ENCODE measurements around the gene FCN1. TPM values are rescaled to one million over a fixed set of nuclear protein-coding genes. Genes with fewer than 3 reads are reported as not detected.

The FCN1 gene
- total RNA-seq, 2 experiments from 2014 or later, result not detected

GRCh38 chr9:134939080-134939733 is 21.5 kb upstream of the FCN1 start:
- H3K4me3 Mint-ChIP-seq, result no peak overlapping the region
- H3K27ac Mint-ChIP-seq, result no peak overlapping the region
- DNase-seq, result no peak
- ChIA-PET POLR2A (no interaction called here), CTCF (no interaction called here)
- no peaks in the 10 kb centered on the region for H3K9me3 Mint-ChIP-seq
- H3K27me3 Mint-ChIP-seq, result peaks cover 4% of the 10 kb centered on the region
- H3K36me3 Mint-ChIP-seq, result no peaks in the 10 kb centered on the region
- intact Hi-C loops (cut with micrococcal nuclease), result no loop called here
- no peaks in the 10 kb centered on the region for H3K4me1 Mint-ChIP-seq (ENCODE audit: low read depth)

- Mint-ChIP-seq H3K27me3 (peaks cover 4% of the 10 kb centered on the region), H3K36me3 (no peaks in the 10 kb centered on the region), H3K27ac (no peak overlapping the region), H3K4me1 (ENCODE audit: low read depth) (no peaks in the 10 kb centered on the region), H3K9me3 (no peaks in the 10 kb centered on the region), H3K4me3 (no peak overlapping the region)
- DNase-seq, result no peak
- ChIA-PET CTCF (no interaction called here), POLR2A (no interaction called here)
- intact Hi-C loops (cut with micrococcal nuclease), result no loop called here
These were observed 20.8 kb upstream of the FCN1 start for GRCh38 chr9:134938346-134939079.

- no peak overlapping the region for H3K27ac Mint-ChIP-seq
- no peaks in the 10 kb centered on the region for H3K36me3 Mint-ChIP-seq
- no peak overlapping the region for H3K4me3 Mint-ChIP-seq
- no peak for DNase-seq
- POLR2A ChIA-PET, result no interaction called here
- no peaks in the 10 kb centered on the region for H3K4me1 Mint-ChIP-seq (ENCODE audit: low read depth)
- H3K9me3 Mint-ChIP-seq, result no peaks in the 10 kb centered on the region
- peaks cover 2% of the 10 kb centered on the region for H3K27me3 Mint-ChIP-seq
- CTCF ChIA-PET, result no interaction called here
- intact Hi-C loops (cut with micrococcal nuclease), result no loop called here
These were observed 20.0 kb upstream of the FCN1 start for GRCh38 chr9:134937566-134938345.

- H3K4me3 Mint-ChIP-seq, result no peak overlapping the region
- H3K27ac Mint-ChIP-seq, result no peak overlapping the region
- POLR2A ChIA-PET, result no interaction called here
- no peaks in the 10 kb centered on the region for H3K9me3 Mint-ChIP-seq
- DNase-seq, result no peak
- H3K4me1 Mint-ChIP-seq (ENCODE audit: low read depth), result no peaks in the 10 kb centered on the region
- H3K27me3 Mint-ChIP-seq, result peaks cover 2% of the 10 kb centered on the region
- H3K36me3 Mint-ChIP-seq, result no peaks in the 10 kb centered on the region
- CTCF ChIA-PET, result no interaction called here
- intact Hi-C loops (cut with micrococcal nuclease), result no loop called here
These were observed 19.4 kb upstream of the FCN1 start for GRCh38 chr9:134937164-134937555.

- no peak for DNase-seq
- ChIA-PET CTCF (no interaction called here), POLR2A (no interaction called here)
- Mint-ChIP-seq H3K4me1 (ENCODE audit: low read depth) (no peaks in the 10 kb centered on the region), H3K9me3 (no peaks in the 10 kb centered on the region), H3K27ac (no peak overlapping the region), H3K27me3 (peaks cover 2% of the 10 kb centered on the region), H3K36me3 (no peaks in the 10 kb centered on the region), H3K4me3 (no peak overlapping the region)
- intact Hi-C loops (cut with micrococcal nuclease), result no loop called here
These were observed 18.8 kb upstream of the FCN1 start for GRCh38 chr9:134936346-134937163.

- CTCF ChIA-PET, result no interaction called here
- POLR2A ChIA-PET, result no interaction called here
- no peak for DNase-seq
These were observed 18.1 kb upstream of the FCN1 start for GRCh38 chr9:134935701-134936345.

GRCh38 chr9:134935056-134935640 is 17.4 kb upstream of the FCN1 start:
- H3K4me1 Mint-ChIP-seq (ENCODE audit: low read depth), result no peaks in the 10 kb centered on the region
- DNase-seq, result no peak
- ChIA-PET POLR2A (no interaction called here), CTCF (no interaction called here)
- intact Hi-C loops (cut with micrococcal nuclease), result no loop called here
- H3K36me3 Mint-ChIP-seq, result no peaks in the 10 kb centered on the region
- no peaks in the 10 kb centered on the region for H3K9me3 Mint-ChIP-seq
- no peak overlapping the region for H3K4me3 Mint-ChIP-seq
- no peak overlapping the region for H3K27ac Mint-ChIP-seq
- peaks cover 6% of the 10 kb centered on the region for H3K27me3 Mint-ChIP-seq

More at GRCh38 chr9:134935701-134936345, 18.1 kb upstream of the FCN1 start:
- Mint-ChIP-seq H3K27me3 (peaks cover 6% of the 10 kb centered on the region), H3K27ac (no peak overlapping the region), H3K4me3 (no peak overlapping the region), H3K36me3 (no peaks in the 10 kb centered on the region), H3K4me1 (ENCODE audit: low read depth) (no peaks in the 10 kb centered on the region), H3K9me3 (no peaks in the 10 kb centered on the region)
- intact Hi-C loops (cut with micrococcal nuclease), result no loop called here

GRCh38 chr9:134933076-134933659 is 15.5 kb upstream of the FCN1 start:
- H3K27me3 Mint-ChIP-seq, result peaks cover 10% of the 10 kb centered on the region
- POLR2A ChIA-PET, result no interaction called here
- no peaks in the 10 kb centered on the region for H3K4me1 Mint-ChIP-seq (ENCODE audit: low read depth)
- H3K27ac Mint-ChIP-seq, result no peak overlapping the region
- no peaks in the 10 kb centered on the region for H3K9me3 Mint-ChIP-seq
- DNase-seq, result no peak
- H3K36me3 Mint-ChIP-seq, result no peaks in the 10 kb centered on the region
- no peak overlapping the region for H3K4me3 Mint-ChIP-seq
- intact Hi-C loops (cut with micrococcal nuclease), result no loop called here
- CTCF ChIA-PET, result no interaction called here

GRCh38 chr9:134932606-134933005 is 14.9 kb upstream of the FCN1 start:
- POLR2A ChIA-PET, result no interaction called here
- H3K4me1 Mint-ChIP-seq (ENCODE audit: low read depth), result no peaks in the 10 kb centered on the region
- H3K27me3 Mint-ChIP-seq, result peaks cover 10% of the 10 kb centered on the region
- no peaks in the 10 kb centered on the region for H3K36me3 Mint-ChIP-seq
- CTCF ChIA-PET, result no interaction called here
- intact Hi-C loops (cut with micrococcal nuclease), result no loop called here
- no peak overlapping the region for H3K4me3 Mint-ChIP-seq
- DNase-seq, result no peak
- no peak overlapping the region for H3K27ac Mint-ChIP-seq
- no peaks in the 10 kb centered on the region for H3K9me3 Mint-ChIP-seq

GRCh38 chr9:134932171-134932570 is 14.5 kb upstream of the FCN1 start:
- Mint-ChIP-seq H3K36me3 (no peaks in the 10 kb centered on the region), H3K4me1 (ENCODE audit: low read depth) (no peaks in the 10 kb centered on the region), H3K27me3 (peaks cover 10% of the 10 kb centered on the region), H3K27ac (no peak overlapping the region), H3K9me3 (no peaks in the 10 kb centered on the region), H3K4me3 (no peak overlapping the region)
- CTCF ChIA-PET, result no interaction called here
- intact Hi-C loops (cut with micrococcal nuclease), result no loop called here
- POLR2A ChIA-PET, result no interaction called here
- no peak for DNase-seq

- Mint-ChIP-seq H3K27me3 (peaks cover 10% of the 10 kb centered on the region), H3K36me3 (no peaks in the 10 kb centered on the region), H3K27ac (no peak overlapping the region), H3K9me3 (no peaks in the 10 kb centered on the region), H3K4me3 (no peak overlapping the region), H3K4me1 (ENCODE audit: low read depth) (no peaks in the 10 kb centered on the region)
- no peak for DNase-seq
- POLR2A ChIA-PET, result no interaction called here
- CTCF ChIA-PET, result no interaction called here
- intact Hi-C loops (cut with micrococcal nuclease), result no loop called here
These were observed 12.7 kb upstream of the FCN1 start for GRCh38 chr9:134930398-134930797.

Measured in activated CD4-positive, alpha-beta memory T cell treated with anti-CD3 and anti-CD28 coated beads for 36 hours (primary cell).